ENCODE measurements around the gene LRMDA.

LRMDA gene

DNA sequence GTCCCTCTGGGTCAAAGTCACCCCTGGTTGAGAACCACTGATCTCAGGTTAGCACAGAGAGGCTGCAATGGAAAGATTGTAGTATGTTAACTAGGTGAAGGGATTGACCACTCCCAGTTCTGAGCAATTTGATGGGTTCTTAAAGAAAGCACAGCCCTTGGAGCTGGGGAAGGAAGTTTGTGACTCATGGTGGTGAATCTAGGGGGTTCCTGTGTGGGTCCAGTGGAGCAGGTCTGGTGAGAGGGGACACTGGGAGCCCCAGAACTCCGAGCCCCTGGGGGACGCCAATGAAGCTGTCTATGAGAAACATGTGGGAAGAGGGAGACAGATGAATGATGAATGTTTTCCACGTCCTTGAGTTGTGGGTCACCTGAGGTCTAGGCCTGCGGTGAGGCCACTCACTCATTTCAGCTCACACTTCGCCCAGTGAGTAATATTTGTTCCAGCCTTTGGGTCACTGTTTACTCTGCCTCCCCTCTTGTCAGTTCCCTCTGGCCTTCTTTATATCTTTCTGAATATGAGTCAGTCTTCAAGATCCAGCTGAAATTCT lies 341.9 kb downstream of the LRMDA start:
- peak; percentile 55 for DNase-seq (ENCODE audit: low read depth, low spot score)

DNA sequence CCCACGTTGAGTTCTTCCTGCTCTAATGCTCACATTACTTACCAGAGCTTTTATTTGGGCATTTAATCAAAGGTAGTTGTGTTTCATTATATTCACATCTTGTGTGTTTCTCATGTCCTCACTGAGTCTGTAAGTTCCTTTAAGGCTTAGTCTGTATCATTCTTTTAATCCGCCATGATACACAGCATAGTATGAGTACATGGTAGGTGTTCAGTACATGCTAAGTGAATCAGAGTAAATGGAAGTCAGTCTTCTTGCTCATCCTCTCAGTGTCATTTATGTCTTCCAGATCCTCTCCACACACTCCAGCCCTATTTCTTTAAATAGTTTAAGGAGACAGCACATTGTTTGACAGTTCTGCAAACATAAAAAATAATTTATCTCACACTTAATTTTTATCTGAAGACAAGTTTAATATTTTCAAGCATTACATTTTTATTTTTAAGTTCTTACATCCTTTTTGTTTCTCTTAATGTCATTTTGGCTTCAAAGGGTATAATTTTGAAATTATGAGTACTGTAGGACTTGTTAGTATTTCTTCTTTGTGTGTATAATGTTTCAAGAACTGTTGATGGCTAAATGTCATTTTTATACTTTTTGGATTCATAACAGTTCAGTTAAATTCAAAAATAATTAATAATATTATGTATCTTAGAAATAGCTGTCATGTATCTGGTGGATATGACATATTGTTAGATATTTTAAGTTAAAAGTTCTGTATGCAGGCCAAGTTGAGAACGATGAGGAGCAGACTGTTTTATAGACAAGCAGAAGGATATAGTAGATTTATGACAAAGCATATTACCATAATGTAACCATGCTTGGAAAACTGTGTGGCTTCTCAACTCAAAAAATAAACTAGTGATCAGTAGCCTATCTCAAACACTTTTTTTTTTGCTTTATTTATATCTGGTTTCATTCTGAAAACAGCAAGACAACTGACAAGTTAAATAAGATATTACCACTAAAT lies 342.7 kb downstream of the LRMDA start:
- DNase-seq (ENCODE audit: low read depth, low spot score) = no peak

DNA sequence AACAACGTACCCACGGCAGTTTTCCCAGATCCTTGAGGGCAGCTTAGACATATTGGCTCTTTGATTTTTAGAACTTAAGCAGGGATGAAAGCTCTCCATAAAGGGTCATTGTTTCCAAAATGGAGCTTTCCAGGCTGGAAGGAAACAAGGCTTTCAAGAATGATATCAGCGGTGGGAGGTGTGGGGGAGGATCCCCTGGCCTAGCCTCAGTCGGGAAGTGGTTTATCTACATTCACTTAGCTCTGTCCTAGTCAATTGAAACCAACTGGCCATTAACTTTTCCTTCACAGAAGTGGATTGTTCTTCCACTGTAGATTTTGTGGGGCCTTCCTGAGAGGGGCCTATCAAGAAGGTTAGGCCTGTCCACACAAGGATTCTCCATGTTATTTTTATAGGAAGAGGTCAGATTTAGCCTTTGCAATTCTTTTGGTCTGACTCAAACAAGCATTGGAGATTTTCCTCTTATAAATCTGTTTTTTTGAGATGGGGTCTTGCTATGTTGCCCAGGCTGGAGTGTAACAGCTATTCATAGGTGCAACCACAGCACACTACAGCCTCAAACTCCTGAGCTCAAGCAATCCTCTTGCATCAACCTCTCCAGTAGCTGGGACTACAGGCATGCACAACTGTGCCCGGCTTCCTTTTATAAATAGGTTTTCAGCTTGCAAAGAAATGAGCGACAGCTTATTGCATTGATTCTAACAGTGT lies 343.5 kb downstream of the LRMDA start:
- no peak for DNase-seq (ENCODE audit: low read depth, low spot score)

DNA sequence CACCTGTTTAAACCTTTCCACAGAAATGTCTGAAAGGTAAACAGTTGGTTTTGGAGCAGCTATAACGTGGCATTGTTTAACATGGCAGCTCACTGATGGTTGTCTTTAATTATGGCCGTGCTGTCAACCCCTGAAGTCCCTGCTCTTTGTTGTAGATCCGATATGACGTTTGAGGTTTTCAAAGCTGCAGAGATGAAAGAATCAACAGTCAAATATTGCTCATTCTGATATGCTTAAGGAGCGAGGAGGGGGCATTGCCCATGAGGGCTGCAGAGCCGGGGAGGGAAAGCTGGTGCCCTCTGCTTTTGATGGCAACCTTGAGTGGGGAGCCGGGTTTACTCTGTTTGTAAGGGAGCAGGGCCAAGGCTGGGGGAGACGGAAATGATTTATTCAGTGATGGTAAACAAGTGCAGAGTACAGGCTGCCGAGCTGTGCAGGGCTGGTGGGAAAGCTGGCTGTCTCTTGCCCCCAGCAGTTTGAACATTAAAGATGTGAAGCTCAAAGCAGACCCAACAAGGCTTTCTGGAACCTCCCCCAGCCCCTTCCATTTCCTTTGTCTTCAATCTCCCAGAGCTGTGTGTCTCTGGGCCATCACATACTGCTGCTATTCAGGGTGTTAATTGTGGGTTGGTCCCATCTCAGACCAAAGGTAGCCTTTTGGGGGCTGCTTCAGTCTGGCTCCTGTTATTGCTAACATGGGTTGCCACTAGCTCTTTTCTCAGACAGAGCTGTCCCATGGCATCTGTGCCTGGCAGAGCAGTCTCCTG lies 345.5 kb downstream of the LRMDA start:
- DNase-seq (ENCODE audit: low read depth, low spot score) = no peak

DNA sequence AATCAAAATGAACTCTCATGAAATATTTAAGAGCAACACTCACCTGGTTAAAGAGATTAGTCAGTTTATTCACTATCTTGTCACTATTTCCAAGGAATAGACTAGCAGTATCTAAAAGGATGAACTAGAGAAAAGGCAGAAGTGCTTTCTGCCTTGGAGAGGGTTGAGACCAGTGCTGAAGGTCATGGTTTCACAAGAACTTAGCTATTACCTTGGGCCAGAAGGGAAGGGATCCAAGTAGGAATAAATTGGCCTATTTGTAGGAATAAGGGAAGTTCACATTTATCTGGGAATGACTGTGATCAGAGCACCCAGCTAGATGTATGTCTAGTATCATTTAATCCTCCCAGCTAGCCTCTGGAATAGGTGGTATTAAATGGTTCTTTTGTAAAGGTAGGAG lies 347.2 kb downstream of the LRMDA start:
- DNase-seq (ENCODE audit: low read depth, low spot score) = no peak

DNA sequence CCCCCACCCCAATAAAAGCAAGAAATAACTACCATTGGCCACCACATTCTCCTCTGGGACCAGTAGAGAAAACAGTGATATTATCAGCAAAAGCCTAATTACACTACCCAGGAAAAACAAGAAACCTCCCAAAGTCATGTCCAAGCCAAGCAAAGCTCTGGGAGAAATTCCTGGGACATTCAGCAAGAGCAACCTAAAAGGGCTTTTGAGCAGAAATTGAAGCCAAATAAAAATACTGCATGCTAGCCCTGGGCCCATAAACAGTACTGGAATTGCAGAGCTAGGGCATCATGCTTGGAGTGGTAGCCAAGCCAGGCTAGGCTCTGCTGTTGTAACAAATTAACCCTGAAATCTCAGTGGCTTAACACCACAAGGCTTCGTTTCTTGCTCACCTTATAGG lies 347.9 kb downstream of the LRMDA start:
- DNase-seq (ENCODE audit: low read depth, low spot score) = no peak

DNA sequence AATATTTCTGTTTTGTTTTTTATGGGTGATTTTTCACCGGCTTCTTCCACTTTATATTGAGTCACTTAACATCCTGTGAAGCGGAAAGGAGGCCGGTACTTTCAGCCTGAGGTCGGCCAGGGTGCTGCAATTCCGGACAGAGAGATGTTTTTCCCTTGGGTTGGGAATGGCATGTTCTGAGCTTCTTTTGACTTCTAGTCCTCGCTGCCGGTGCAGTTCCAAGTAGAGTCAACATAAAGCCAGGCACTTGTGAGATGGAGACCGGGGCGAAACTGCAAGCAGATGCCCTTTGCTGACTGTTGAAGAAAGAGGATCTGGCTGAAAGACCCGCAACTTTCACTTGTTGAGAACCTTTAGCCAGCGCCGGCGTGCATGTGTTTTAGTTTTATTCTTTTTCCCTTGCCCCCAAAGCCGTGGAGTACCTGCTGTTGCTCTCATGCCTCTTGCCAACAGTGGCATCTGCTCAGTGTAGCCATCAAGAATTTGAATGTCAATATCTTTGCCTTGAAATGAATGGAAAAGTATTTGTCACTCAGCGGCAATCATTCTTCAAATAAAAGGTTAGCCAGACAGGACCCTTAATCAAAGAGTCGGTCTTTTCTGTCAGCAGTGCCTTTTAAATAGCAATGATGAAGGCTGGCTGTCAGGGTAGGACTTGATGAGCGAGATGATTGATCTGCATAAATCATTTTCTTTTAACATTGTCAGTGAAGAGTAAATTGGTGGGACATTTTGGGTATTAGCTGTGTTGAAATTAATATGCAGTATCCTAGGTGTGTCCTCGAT lies 351.2 kb downstream of the LRMDA start:
- DNase-seq (ENCODE audit: low read depth, low spot score) = no peak

DNA sequence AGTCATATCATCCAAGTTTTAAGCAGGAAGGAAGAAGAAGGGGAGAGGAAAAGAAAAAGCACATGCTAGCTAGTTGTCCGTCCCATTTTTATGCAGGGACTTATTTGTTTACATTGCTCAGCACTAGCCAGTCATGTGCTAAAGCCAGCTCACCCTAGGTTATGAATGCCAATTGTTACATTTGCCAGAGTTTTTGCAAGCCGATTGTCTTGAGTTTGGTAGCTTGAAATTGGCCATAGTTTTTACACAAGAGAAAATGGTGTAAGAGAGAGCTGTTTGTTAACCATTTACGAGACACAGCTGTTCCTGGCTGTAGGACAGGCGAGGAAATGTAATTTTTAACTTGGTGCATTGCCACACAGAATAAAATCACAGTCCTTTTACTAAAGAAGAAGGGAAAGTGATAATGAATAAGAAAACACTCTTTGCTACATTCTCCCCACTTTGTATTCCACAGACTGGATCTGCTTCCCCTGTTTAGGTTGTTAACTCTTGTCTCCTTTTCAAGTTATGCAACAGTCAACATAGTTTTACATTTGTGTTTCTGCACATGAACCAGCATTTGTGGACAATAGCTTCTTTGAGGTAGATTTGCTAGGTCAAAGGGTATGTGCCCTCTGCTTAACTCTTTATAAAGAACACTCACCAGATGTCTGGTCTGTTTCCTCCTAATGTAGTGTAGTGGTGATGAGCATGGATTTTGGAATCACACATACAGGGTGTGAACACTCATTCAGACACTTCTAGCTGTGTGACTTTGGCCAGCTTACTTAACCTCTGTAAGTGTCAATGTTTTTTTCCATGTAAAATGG lies 357.2 kb downstream of the LRMDA start:
- peak; percentile 8 for DNase-seq (ENCODE audit: low read depth, low spot score)

DNA sequence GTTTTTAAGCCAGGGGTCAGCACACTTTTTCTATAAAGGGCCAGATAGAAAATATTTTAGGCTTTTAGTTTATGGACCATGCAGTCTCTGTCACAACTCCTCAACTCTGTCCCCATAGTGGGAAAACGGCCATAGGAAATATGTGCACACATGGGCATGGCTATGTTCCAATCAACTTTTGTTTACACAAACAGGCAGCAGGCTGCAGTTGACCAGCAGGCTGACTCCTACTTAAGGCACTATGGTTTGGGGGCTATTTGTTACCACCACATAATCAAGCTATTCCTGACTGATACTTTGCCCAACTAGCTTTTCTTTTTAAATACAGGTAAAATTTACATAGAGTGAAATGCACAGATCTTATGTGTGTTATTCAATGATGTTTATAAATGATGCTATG lies 362.4 kb downstream of the LRMDA start:
- DNase-seq (ENCODE audit: low read depth, low spot score) = no peak

DNA sequence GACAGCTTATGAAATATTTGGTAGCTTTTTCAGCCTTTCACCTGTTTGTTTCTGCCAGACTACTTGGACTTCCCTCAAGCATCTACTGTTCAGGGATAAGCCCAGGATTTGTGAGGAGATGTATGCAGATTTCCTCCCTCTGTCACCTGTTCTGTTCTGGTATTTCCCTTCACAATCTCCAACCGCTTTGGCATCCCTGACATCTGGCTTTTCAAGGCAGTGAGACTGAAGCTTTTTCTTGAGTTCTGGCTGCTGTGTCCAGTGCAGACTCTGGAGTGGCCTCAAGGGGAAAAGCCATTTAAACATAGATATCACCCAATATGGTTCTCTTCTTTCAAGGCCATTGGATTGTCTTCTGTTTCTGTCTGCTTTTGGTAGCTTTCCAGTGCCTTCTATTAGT lies 369.7 kb downstream of the LRMDA start:
- no peak for DNase-seq (ENCODE audit: low read depth, low spot score)

DNA sequence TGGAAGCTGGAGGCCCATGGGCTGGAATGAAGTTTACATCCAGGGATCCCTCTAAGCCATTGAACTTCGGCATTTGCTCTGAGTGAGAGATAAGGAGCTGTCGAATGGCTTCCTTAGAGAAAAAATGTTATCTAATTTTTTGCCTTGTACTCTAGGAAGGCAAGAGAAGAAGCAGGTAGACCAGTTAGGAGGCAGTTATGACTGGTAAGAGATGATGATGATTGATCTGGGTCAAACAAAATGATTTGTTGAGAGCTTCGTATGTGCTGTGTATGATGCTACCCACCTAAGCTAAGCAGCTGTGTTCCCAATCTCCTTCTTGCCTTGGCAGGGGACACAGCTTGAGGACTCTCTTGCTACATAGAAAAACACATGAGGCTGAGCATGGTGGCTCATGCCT lies 370.2 kb downstream of the LRMDA start:
- DNase-seq (ENCODE audit: low read depth, low spot score) = no peak

DNA sequence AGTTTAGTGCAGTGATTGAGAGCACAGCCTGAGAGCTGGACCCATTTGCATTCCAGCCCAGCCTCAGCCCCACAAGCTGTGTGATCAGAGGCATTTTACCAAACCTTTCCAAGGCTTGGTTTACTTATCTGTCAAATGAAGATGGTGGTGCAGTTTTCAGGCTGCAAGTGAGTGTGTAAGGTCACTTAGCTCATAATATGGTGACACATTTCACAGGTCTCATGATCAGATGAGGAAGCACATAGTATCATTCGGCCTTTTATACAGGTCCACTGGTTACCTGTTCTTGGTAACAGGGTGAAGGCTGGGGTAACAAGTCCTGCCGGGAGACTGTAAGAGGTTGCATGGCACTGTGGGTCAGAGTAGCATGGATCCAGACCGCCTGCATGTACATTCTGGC lies 371.7 kb downstream of the LRMDA start:
- no peak for DNase-seq (ENCODE audit: low read depth, low spot score)

DNA sequence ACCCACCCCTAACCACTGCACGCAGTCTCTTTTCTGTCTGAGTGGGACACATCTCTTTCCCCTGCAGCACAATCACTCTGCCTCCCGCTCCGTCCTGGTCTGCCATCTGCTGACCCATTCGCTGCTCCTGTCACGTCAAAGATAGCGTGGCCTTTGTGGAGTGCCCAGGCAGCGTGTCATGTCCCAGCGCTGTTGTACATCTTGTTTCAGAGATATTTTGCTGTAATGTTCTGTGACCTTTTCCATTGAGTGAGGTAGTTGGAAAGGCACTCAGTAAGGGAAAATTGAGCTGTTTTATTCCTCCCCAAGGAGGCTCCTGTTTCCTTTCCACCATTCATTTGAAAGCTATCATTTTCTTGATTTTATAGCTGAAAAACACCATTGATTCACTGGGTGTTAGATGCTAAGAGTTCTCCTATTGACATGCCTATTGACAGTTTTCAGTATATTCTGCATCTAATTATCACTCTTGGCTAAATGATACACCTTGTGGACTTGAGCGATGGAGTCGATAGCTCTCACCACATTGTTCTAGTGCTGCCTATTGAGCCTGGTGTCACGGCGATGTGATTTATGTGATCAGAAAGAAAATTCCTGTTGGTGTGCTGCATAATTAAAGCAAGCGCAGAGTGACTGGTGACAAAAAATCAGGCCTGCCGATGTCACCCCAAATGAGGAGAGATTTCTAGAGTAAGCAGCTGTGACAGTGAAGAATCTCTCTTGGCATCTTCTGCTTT lies 372.6 kb downstream of the LRMDA start:
- DNase-seq (ENCODE audit: low read depth, low spot score) = no peak

DNA sequence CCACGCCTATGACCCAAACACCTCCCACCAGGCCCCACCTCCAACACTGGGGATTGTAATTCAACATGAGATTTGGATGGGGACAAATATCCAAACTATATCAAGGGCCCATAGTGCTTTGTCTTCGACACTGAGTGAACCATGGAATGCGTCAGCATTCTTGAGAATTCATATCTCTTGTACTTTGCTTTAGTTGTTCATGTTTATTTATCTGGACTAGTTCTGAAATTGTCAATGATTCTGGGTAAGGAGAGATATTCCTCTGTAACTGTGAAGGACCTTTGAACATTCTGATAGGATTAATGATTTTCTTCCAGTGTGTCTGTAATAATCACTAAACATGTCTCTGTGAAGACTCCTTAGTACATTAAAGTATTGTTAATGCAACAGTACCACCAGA lies 374.8 kb downstream of the LRMDA start:
- no peak for DNase-seq (ENCODE audit: low read depth, low spot score)

DNA sequence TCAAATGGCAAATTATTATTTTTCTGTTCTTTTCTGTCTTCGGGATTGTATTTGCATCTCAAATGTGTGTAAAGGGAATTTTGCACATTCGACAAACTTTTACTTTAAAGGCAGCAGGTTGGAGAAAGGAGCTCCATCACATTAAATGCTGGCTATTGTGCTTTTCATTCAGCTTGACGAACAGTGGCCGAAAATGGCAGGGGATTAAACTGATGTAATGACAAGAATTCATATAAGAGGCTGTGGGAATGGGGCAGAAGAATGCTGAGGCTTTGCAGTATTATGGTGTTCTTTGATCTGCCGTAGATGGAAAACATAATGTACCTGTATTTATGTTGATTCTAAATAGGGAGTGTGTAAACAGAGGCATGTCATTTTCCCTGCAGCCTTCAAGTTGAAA lies 376.0 kb downstream of the LRMDA start:
- DNase-seq (ENCODE audit: low read depth, low spot score) = peak; percentile 14

DNA sequence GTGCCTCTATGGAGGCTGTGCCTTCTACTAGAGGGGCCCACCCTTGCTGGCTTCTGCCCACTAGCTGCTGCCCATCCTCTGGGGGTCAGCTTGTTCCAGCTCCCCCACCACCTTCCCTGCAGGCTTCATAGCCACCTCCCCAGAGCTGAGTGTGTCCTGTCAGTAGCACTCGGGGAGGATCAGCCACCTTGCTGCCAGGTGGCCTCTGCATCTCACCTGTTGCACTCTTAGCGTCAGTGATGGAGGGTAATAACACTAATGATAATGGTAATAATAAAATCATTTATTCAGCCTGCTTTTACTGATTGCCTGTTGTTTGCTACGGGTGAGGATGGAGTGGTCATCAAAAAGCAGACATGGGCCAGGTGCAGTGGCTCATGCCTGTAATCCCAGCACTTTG lies 377.6 kb downstream of the LRMDA start:
- no peak for DNase-seq (ENCODE audit: low read depth, low spot score)

DNA sequence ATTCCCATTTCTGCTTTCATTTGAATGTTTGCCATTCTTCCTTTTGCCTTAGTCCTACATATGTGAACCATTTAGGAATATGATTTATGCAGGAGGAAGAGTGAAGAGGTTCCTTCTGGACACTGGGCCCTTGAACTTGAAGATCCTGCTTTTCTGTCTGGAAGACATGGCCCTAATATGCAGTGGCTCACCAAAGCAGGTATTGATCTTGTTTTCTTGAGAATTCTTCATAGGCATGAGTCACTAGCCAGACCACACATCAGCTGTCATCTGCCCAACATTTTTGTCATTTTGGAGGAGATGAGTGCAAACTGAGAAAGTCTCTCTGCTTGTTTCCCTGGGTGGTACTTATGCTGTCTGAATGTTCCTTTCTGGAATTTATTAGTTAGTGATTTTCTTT lies 382.6 kb downstream of the LRMDA start:
- DNase-seq (ENCODE audit: low read depth, low spot score) = no peak

DNA sequence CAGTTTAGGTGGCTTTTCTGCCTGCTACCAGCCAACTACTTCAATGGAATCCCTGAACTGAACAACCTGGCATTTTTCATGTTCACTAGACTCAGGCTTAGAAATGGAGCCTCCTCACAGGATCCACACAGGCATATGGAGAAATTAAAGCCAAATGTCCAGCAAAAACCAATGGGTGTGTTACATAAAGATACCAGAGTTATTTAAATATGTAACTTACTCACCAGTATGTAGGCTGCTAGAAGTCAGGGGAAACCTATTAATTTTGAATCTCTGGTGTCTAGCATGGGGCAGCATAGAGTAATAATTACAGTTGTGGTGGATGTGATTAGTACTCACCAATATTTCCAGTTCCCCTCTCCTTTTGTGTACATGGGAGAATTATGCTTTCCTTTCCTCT lies 383.6 kb downstream of the LRMDA start:
- DNase-seq (ENCODE audit: low read depth, low spot score) = no peak

DNA sequence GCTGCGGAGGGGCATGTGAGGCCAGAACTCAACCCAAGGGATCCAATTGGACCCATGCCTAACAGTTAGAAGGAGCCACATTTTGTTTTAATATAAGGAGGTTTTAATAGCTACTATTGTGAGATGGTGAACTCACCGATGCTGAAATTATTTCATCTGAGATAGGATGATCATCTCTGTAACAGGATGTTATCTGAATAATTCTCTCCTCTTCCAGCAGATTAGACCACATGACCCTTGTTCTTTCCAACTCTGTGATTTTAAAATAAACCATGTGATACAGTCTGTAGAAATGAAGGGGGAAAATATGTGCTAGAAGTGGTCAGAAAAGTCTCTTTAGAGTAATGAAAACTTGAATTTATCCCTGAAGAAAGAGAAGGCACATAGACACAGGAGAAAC lies 385.8 kb downstream of the LRMDA start:
- DNase-seq (ENCODE audit: low read depth, low spot score) = no peak

DNA sequence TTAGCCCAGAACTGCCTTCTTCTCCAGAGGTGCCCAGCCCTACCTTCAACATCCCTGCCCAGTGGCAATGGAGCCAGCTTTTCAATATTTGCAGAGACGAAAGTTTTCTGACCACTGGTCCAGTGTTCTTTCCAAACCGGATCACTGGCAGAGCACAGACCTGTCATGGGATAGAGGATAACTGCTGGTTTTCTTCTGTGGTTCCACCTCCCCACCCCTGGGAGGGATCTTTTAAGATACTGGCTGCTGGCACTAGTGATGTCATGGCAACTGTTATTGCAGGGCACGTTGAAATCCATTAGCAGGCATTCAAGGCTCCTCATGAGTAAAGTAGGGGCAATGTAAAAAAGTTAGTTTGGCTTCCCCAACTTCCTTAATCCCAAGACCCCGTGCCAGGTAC lies 387.1 kb downstream of the LRMDA start:
- DNase-seq (ENCODE audit: low read depth, low spot score) = no peak

Measured in astrocyte of the hippocampus (primary cell).